ENCODE measurements around the gene RCAN3. TPM values are rescaled to one million over a fixed set of nuclear protein-coding genes. Genes with fewer than 3 reads are reported as not detected.
A peak's percentile ranks its signal among the peaks of the same experiment; 100 is the strongest.

RCAN3 gene
- total RNA-seq, 1 donor from 2014 or later: 24.9 TPM

- no peak for DNase-seq (ENCODE audit: low spot score)
- Mint-ChIP-seq H3K4me3 (ENCODE audit: unreplicated experiment) (no peak overlapping the region), H3K4me1 (ENCODE audit: unreplicated experiment) (peaks cover 4% of the 10 kb centered on the region), H3K27me3 (ENCODE audit: unreplicated experiment) (peaks cover 4% of the 10 kb centered on the region), H3K36me3 (ENCODE audit: low read depth, unreplicated experiment) (no peaks in the 10 kb centered on the region), H3K27ac (ENCODE audit: unreplicated experiment) (peak overlapping the region; percentile 19), H3K9me3 (ENCODE audit: unreplicated experiment) (no peaks in the 10 kb centered on the region)
- no peak for TF ChIP-seq CTCF (IDR thresholded peaks at IDR 0.05; ENCODE audit: unreplicated experiment)
Observed at GRCh38 chr1:24468685-24469316, 33.8 kb upstream of the RCAN3 start.

- Mint-ChIP-seq H3K4me3 (ENCODE audit: unreplicated experiment) (no peak overlapping the region), H3K36me3 (ENCODE audit: low read depth, unreplicated experiment) (no peaks in the 10 kb centered on the region), H3K9me3 (ENCODE audit: unreplicated experiment) (no peaks in the 10 kb centered on the region), H3K27ac (ENCODE audit: unreplicated experiment) (no peak overlapping the region), H3K4me1 (ENCODE audit: unreplicated experiment) (no peaks in the 10 kb centered on the region), H3K27me3 (ENCODE audit: unreplicated experiment) (peaks cover 4% of the 10 kb centered on the region)
- no peak for TF ChIP-seq CTCF (IDR thresholded peaks at IDR 0.05; ENCODE audit: unreplicated experiment)
- no peak for DNase-seq (ENCODE audit: low spot score)
Observed at GRCh38 chr1:24470592-24470991, 32.0 kb upstream of the RCAN3 start.

GRCh38 chr1:24472527-24473251 lies 29.9 kb upstream of the RCAN3 start:
- no peaks in the 10 kb centered on the region for H3K27me3 Mint-ChIP-seq (ENCODE audit: unreplicated experiment)
- DNase-seq (ENCODE audit: low spot score): no peak
- no peak for TF ChIP-seq CTCF (IDR thresholded peaks at IDR 0.05; ENCODE audit: unreplicated experiment)
- no peaks in the 10 kb centered on the region for H3K36me3 Mint-ChIP-seq (ENCODE audit: low read depth, unreplicated experiment)
- H3K9me3 Mint-ChIP-seq (ENCODE audit: unreplicated experiment): no peaks in the 10 kb centered on the region
- no peaks in the 10 kb centered on the region for H3K4me1 Mint-ChIP-seq (ENCODE audit: unreplicated experiment)
- no peak overlapping the region for H3K27ac Mint-ChIP-seq (ENCODE audit: unreplicated experiment)
- H3K4me3 Mint-ChIP-seq (ENCODE audit: unreplicated experiment): no peak overlapping the region

- no peak for DNase-seq (ENCODE audit: low spot score)
- peaks cover 1% of the 10 kb centered on the region for H3K27me3 Mint-ChIP-seq (ENCODE audit: unreplicated experiment)
- no peaks in the 10 kb centered on the region for H3K9me3 Mint-ChIP-seq (ENCODE audit: unreplicated experiment)
- no peaks in the 10 kb centered on the region for H3K36me3 Mint-ChIP-seq (ENCODE audit: low read depth, unreplicated experiment)
- H3K27ac Mint-ChIP-seq (ENCODE audit: unreplicated experiment): no peak overlapping the region
- TF ChIP-seq CTCF (IDR thresholded peaks at IDR 0.05; ENCODE audit: unreplicated experiment): no peak
- no peak overlapping the region for H3K4me3 Mint-ChIP-seq (ENCODE audit: unreplicated experiment)
- H3K4me1 Mint-ChIP-seq (ENCODE audit: unreplicated experiment): no peaks in the 10 kb centered on the region
Observed at GRCh38 chr1:24474193-24474592, 28.4 kb upstream of the RCAN3 start.

GRCh38 chr1:24475700-24476099 lies 26.9 kb upstream of the RCAN3 start:
- Mint-ChIP-seq H3K4me3 (ENCODE audit: unreplicated experiment) (no peak overlapping the region), H3K4me1 (ENCODE audit: unreplicated experiment) (no peaks in the 10 kb centered on the region), H3K27me3 (ENCODE audit: unreplicated experiment) (peaks cover 2% of the 10 kb centered on the region), H3K36me3 (ENCODE audit: low read depth, unreplicated experiment) (no peaks in the 10 kb centered on the region), H3K9me3 (ENCODE audit: unreplicated experiment) (no peaks in the 10 kb centered on the region), H3K27ac (ENCODE audit: unreplicated experiment) (no peak overlapping the region)
- no peak for TF ChIP-seq CTCF (IDR thresholded peaks at IDR 0.05; ENCODE audit: unreplicated experiment)
- DNase-seq (ENCODE audit: low spot score): no peak

All from endothelial cell (in vitro differentiated cells).